Measurements from ENCODE around the gene THSD1. TPM values are rescaled to one million over a fixed set of nuclear protein-coding genes. Genes with fewer than 3 reads are reported as not detected.

Gene THSD1
- total and polyA plus RNA-seq, 9 of the 15 experiments (the other 6 are each of a cell fraction or from before 2014, with no cell fraction given): 0.01 to 0.11 (median 0.04) TPM; not detected in 2

- TF ChIP-seq SLC30A9 (CRISPR knock-in tag; IDR thresholded peaks at IDR 0.05) (no peak), SRF (CRISPR knock-in tag; IDR thresholded peaks at IDR 0.05) (no peak), POLR2A (conservative IDR thresholded peaks at IDR 0.05) (peak; percentile 91), HDAC3 (IDR thresholded peaks at IDR 0.05; ENCODE audit: borderline replicate concordance, partially characterized antibody) (no peak), MXI1 (IDR thresholded peaks at IDR 0.05; ENCODE audit: low read depth, low read length) (no peak), ZKSCAN8 (CRISPR knock-in tag; IDR thresholded peaks at IDR 0.05) (no peak), FOXO4 (CRISPR knock-in tag; IDR thresholded peaks at IDR 0.05) (no peak), ZNF436 (CRISPR knock-in tag; IDR thresholded peaks at IDR 0.05) (no peak), PHB (CRISPR knock-in tag; IDR thresholded peaks at IDR 0.05) (no peak), RBBP5 (IDR thresholded peaks at IDR 0.05; ENCODE audit: borderline replicate concordance, insufficient read depth, low read length, poor library complexity, severe bottlenecking) (peak; percentile 83), FOXP4 (CRISPR knock-in tag; IDR thresholded peaks at IDR 0.05; ENCODE audit: borderline replicate concordance) (0 out of 2 replicates have a peak, but pooled peaks have one; percentile 9), CUX1 (CRISPR knock-in tag; IDR thresholded peaks at IDR 0.05) (no peak), MAFK (IDR thresholded peaks at IDR 0.05; ENCODE audit: low read length) (0 out of 2 replicates have a peak, but pooled peaks have one; percentile 53), KLF10 (CRISPR knock-in tag; IDR thresholded peaks at IDR 0.05) (no peak), RCOR1 (IDR thresholded peaks at IDR 0.05; ENCODE audit: borderline replicate concordance in 1 of 2, low read depth in 2 of 2, low read length in 2 of 2) (peak in 1 of 2 experiments; percentile 40; a peak in 1 of 4 replicates), ZBTB17 (CRISPR knock-in tag; IDR thresholded peaks at IDR 0.05) (no peak), ILF3 (IDR thresholded peaks at IDR 0.05; ENCODE audit: borderline replicate concordance) (no peak), RBM34 (IDR thresholded peaks at IDR 0.05; ENCODE audit: borderline replicate concordance, insufficient read depth, low read length) (no peak)
These were observed 49.1 kb upstream of the THSD1 start, which contains the start of gene CKAP2 (continued) for GRCh38 chr13:52454820-52455676.

All from K562 (cell line).